ENCODE results near the gene ALDH3A1.

The ALDH3A1 gene

GRCh38 chr17:19703828-19704613 lies 44.1 kb downstream of the ALDH3A1 start:
- DNase-seq: no peak
- Histone ChIP-seq H3K36me3 (replicated peaks) (no peaks in the 10 kb centered on the region), H3K27ac (no peak overlapping the region), H3K4me3 (ENCODE audit: low read depth, low read length) (no peak overlapping the region), H3K27me3 (replicated peaks) (no peaks in the 10 kb centered on the region)
- no peak for TF ChIP-seq CTCF (IDR thresholded peaks at IDR 0.05; ENCODE audit: low read depth, low read length, missing control alignments)
- in situ Hi-C loops (cut with HindIII; ENCODE audit: low pct_ligation_motif_present, low sequenced_read_pairs): no loop called here

GRCh38 chr17:19703106-19703827 lies 44.8 kb downstream of the ALDH3A1 start:
- no peak overlapping the region for H3K27ac ChIP-seq
- no peak for TF ChIP-seq CTCF (IDR thresholded peaks at IDR 0.05; ENCODE audit: low read depth, low read length, missing control alignments)

GRCh38 chr17:19702217-19702641 lies 45.9 kb downstream of the ALDH3A1 start:
- in situ Hi-C loops (cut with HindIII; ENCODE audit: low pct_ligation_motif_present, low sequenced_read_pairs): no loop called here
- TF ChIP-seq CTCF (IDR thresholded peaks at IDR 0.05; ENCODE audit: low read depth, low read length, missing control alignments): no peak
- Histone ChIP-seq H3K27ac (no peak overlapping the region), H3K4me3 (ENCODE audit: low read depth, low read length) (no peak overlapping the region), H3K27me3 (replicated peaks) (no peaks in the 10 kb centered on the region), H3K36me3 (replicated peaks) (no peaks in the 10 kb centered on the region)
- DNase-seq: no peak

More at GRCh38 chr17:19703106-19703827, 44.8 kb downstream of the ALDH3A1 start:
- in situ Hi-C loops (cut with HindIII; ENCODE audit: low pct_ligation_motif_present, low sequenced_read_pairs): no loop called here
- Histone ChIP-seq H3K4me3 (ENCODE audit: low read depth, low read length) (no peak overlapping the region), H3K36me3 (replicated peaks) (no peaks in the 10 kb centered on the region), H3K27me3 (replicated peaks) (no peaks in the 10 kb centered on the region)
- DNase-seq: no peak

Data from brain microvascular endothelial cell (primary cell).